Esophagus muscularis mucosa (tissue), 4 donors: ENCODE results near the gene NOL7.

ENCODE experiments used
- EP300 ChIP-seq: sonication (generic); formaldehyde crosslinking; IDR thresholded peaks from one replicate; pipeline ENCODE4 v1.6.1; 2017; ENCODE audit warnings: antibody characterized with exemption
- POLR2A ChIP-seq: fragments of 450-650 bp; IDR thresholded peaks from one replicate; pipeline ENCODE4 v1.6.1; 2017; ENCODE audit warnings: antibody characterized with exemption, moderate library complexity, mild to moderate bottlenecking, low read depth
- TF ChIP-seq, protein P1 (sequence below), 3 experiments: fragments of 200-600 bp in 2 of 3; fragments of 450-650 bp in 1 of 3; sonication (generic) in 2 of 3; IDR thresholded peaks; one replicate each; pipeline ENCODE4 v1.5.1; 2017 to 2019; ENCODE audit warnings: antibody characterized with exemption in 3 of 3, mild to moderate bottlenecking in 2 of 3, moderate library complexity in 1 of 3

DNA sequence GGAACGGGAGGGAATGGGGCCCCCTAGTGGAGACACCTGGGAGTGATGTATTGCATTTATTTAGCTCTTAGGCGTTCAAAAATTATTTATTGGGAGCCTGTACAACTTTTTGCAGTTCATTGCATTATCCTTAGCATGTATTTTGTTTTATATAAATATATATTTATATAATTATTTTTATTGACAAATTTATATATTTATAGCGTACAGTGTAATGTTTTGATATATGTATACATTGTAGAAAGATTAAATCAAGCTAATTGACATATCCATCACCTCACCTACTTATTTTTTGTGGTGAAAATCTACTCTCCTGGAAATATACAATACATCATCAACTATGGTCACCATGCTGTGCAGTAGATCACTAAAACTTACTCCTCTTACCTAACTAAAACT is 39.8 kb upstream of the NOL7 start:
- TF ChIP-seq, protein P1, sequence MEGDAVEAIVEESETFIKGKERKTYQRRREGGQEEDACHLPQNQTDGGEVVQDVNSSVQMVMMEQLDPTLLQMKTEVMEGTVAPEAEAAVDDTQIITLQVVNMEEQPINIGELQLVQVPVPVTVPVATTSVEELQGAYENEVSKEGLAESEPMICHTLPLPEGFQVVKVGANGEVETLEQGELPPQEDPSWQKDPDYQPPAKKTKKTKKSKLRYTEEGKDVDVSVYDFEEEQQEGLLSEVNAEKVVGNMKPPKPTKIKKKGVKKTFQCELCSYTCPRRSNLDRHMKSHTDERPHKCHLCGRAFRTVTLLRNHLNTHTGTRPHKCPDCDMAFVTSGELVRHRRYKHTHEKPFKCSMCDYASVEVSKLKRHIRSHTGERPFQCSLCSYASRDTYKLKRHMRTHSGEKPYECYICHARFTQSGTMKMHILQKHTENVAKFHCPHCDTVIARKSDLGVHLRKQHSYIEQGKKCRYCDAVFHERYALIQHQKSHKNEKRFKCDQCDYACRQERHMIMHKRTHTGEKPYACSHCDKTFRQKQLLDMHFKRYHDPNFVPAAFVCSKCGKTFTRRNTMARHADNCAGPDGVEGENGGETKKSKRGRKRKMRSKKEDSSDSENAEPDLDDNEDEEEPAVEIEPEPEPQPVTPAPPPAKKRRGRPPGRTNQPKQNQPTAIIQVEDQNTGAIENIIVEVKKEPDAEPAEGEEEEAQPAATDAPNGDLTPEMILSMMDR (IDR thresholded peaks at IDR 0.05), result peak; percentile 75 to 86 (median 78)
- TF ChIP-seq EP300 (no peak), POLR2A (no peak)
